H1 (cell line): Measurements from ENCODE around the gene ATP5MC2.

Source experiments
- HDAC2 ChIP-seq, 2 experiments: fragments of 300-600 bp in 1 of 2; sonication (generic) in 1 of 2; IDR thresholded peaks; 2 replicates each; pipeline ENCODE4 v1.6.1; 2011 to 2012; ENCODE audit warnings: low read depth in 2 of 2, low read length in 2 of 2, mild to moderate bottlenecking in 2 of 2, moderate library complexity in 2 of 2, borderline replicate concordance in 1 of 2, inconsistent platforms in 1 of 2
- RAD21 ChIP-seq, 2 experiments: IDR thresholded peaks in 1 of 2; conservative IDR thresholded peaks in 1 of 2; 2 replicates each; pipeline ENCODE4 v1.6.1; 2011; ENCODE audit warnings: low read depth in 2 of 2, low read length in 2 of 2, improper control_type of control experiment in 1 of 2, inconsistent platforms in 1 of 2, mild to moderate bottlenecking in 1 of 2, moderate library complexity in 1 of 2
- RFX5 ChIP-seq: IDR thresholded peaks from 2 replicates; pipeline ENCODE4 v1.6.1; 2011; ENCODE audit warnings: low read depth, low read length, improper control_type of control experiment, borderline replicate concordance
- SRF ChIP-seq: IDR thresholded peaks from 2 replicates; pipeline ENCODE4 v1.6.1; 2011; ENCODE audit warnings: mild to moderate bottlenecking, low read depth, low read length, moderate library complexity
- TF ChIP-seq, protein P1 (sequence below), 3 experiments: IDR thresholded peaks; 1 replicate in 2 of 3; 2 replicates in 1 of 3; pipeline versions ENCODE4 v1.5.1 to v1.6.1; 2011; ENCODE audit warnings: low read length in 3 of 3, mild to moderate bottlenecking in 3 of 3, inconsistent platforms in 2 of 3, low read depth in 1 of 3, moderate library complexity in 1 of 3; ENCODE audit not compliant: insufficient read depth in 1 of 3; ENCODE audit errors: control extremely low read depth in 1 of 3
- TF ChIP-seq, protein P2 (sequence below): IDR thresholded peaks from 2 replicates; pipeline ENCODE4 v1.6.1; 2011; ENCODE audit warnings: low read length, improper control_type of control experiment

DNA sequence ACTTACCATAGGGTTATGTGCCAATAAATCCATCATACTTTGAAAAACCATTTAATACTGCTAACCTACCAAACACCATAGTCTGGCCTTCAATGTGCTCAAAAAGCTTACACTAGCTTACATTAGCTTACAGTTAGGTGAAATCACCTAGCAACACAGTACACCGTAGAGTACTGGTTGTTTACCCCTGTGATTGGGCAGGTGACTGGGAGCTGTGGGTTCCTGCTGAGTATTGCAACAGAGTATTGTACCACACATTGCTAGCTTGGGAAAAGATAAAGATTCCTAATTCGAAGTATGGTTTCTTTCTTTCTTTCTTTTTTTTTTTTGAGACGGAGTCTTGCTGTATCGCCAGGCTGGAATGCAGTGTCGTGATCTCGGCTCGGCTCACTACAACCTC, 5.6 kb downstream of the ATP5MC2 start:
- TF ChIP-seq, protein P1, sequence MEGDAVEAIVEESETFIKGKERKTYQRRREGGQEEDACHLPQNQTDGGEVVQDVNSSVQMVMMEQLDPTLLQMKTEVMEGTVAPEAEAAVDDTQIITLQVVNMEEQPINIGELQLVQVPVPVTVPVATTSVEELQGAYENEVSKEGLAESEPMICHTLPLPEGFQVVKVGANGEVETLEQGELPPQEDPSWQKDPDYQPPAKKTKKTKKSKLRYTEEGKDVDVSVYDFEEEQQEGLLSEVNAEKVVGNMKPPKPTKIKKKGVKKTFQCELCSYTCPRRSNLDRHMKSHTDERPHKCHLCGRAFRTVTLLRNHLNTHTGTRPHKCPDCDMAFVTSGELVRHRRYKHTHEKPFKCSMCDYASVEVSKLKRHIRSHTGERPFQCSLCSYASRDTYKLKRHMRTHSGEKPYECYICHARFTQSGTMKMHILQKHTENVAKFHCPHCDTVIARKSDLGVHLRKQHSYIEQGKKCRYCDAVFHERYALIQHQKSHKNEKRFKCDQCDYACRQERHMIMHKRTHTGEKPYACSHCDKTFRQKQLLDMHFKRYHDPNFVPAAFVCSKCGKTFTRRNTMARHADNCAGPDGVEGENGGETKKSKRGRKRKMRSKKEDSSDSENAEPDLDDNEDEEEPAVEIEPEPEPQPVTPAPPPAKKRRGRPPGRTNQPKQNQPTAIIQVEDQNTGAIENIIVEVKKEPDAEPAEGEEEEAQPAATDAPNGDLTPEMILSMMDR (IDR thresholded peaks at IDR 0.05; ENCODE audit: control extremely low read depth in 1 of 3, insufficient read depth in 1 of 3, low read depth in 1 of 3, low read length in 3 of 3) = no peak
- no peak for TF ChIP-seq RFX5
- TF ChIP-seq RAD21 (IDR thresholded peaks at IDR 0.05 in 1 of 2, conservative IDR thresholded peaks at IDR 0.05 in 1 of 2; ENCODE audit: low read depth in 2 of 2, low read length in 2 of 2) = no peak
- TF ChIP-seq HDAC2 (IDR thresholded peaks at IDR 0.05; ENCODE audit: borderline replicate concordance in 1 of 2, low read depth in 2 of 2, low read length in 2 of 2) = no peak
- TF ChIP-seq SRF = no peak
- TF ChIP-seq, protein P2, sequence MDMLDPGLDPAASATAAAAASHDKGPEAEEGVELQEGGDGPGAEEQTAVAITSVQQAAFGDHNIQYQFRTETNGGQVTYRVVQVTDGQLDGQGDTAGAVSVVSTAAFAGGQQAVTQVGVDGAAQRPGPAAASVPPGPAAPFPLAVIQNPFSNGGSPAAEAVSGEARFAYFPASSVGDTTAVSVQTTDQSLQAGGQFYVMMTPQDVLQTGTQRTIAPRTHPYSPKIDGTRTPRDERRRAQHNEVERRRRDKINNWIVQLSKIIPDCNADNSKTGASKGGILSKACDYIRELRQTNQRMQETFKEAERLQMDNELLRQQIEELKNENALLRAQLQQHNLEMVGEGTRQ = no peak
